Medulla oblongata (tissue), 1 donor: ENCODE measurements around the gene HYAL3.
"Not testable (repeated sequence)": the region's sequence is repeated elsewhere in the genome, so short reads cannot be mapped to it uniquely, and the experiment has no call there.

Experiments used
- DNase-seq: peaks from one replicate; pipeline ENCODE4 v3.0.0-alpha.2; 2015; ENCODE audit errors: extremely low spot score

The HYAL3 gene

DNA sequence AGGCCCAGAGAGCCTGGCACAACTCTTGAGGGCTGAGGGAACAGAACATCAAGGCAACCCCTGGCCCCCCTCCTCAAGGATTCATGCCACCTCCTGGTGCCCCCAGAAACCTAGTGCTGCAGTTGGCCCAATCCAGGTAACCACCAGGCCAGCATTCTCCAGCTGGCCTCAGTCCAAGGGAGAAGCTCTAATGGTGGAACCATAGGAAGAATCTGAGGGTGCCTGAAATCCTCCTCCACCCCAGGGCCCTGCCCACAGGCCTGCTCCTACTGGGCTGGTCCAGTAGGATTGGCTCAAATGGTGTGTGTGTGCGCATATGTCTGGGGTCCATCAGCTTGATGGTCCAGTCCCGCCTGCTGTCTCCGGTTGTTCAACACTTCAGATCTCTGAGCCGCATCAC lies 15.6 kb upstream of the HYAL3 start:
- no peak for DNase-seq

DNA sequence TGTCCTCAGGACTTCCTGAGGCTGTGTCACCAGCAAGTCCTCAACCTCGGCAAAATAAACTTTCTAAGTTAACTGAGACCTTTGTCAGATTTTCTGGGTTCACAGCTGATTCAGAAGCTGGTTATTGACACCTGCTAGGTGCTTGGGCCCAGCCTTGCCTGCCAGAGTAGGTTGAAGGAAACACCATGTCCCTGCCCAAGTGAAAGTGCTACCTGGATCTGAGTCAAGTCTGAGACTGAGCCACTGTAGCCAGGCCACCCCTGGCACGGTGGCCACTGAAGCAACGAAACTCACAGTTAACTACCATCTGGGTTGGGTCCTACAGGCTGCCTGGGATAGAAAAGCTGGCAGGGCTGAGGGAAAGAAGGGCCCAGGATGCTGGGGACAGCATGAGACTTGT lies 15.1 kb upstream of the HYAL3 start:
- DNase-seq: no peak

DNA sequence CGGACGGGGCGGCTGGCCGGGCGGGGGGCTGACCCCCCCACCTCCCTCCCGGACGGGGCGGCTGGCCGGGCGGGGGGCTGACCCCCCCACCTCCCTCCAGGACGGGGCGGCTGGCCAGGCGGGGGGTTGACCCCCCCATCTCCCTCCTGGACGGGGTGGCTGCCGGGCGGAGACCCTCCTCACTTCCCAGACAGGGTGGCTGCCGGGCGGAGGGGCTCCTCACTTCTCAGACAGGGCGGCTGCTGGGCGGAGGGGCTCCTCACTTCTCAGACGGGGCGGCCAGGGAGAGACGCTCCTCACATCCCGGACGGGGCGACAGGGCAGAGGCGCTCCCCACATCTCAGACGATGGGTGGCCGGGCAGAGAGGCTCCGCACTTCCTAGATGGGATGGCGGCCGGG lies 12.8 kb upstream of the HYAL3 start:
- not testable (repeated sequence) for DNase-seq

DNA sequence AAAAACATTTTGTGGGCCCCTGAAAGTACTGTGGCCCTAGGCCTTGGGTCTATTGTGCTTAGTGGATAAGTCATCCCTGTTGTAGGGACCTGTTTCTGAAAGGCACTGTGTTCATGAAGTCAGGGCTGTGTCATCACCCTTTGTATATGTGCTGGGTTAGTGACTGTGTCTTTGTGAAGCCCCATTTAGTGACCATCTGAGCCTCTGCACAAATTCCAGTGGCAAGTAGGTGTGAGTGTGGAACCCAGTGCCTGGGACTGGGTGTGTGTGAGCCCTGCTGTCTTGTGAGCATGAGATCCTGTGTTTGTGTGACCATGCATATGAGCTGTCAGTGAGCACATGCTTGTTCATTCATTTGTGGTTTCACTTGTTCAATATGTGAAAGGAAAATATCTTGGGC lies 5.4 kb upstream of the HYAL3 start:
- no peak for DNase-seq

DNA sequence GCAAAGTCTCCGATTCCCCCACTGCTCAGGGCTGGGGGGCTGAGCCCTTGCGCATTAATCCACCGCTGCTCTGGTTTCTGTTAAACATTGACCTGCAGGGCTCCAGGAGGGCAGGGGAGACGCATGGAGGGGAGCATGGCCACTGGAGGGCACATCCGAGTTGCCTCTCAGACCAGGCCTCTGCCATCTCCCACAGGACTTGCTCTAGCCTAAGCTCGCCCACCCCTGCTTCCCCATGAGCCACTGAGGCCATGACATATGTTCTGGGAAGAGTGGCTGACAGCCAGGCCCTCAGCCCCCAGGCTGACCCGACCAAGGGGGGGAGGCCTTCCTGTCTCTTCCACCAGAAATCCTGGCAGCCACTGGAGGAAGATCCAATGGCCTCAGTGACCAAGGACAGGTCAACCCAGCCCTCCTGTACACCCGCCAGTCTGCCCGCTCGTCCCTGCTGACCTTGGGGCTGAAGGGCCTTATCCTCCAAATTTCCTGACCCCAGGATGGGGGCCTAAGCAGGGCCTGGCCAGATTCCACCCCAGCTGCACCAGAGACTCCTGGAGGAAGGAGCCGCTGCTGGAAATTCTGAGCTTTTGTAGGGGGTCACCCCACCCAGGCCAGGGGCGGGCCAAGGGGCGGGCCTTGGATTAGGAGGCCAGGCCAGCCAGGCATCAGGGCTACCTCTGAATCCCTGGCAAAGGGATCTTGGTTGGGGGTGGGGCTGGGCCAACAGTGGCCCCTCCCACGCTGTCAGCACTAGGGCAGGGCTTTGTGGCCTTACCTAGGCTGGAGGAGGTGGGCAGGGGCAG lies 4.0 kb upstream of the HYAL3 start, which contains the start of gene HYAL1:
HYAL1 (minus strand) TSS at position 562 of the 803 bp plus-strand sequence. CDS start 618 bp downstream, outside the sequence.
- no peak for DNase-seq

DNA sequence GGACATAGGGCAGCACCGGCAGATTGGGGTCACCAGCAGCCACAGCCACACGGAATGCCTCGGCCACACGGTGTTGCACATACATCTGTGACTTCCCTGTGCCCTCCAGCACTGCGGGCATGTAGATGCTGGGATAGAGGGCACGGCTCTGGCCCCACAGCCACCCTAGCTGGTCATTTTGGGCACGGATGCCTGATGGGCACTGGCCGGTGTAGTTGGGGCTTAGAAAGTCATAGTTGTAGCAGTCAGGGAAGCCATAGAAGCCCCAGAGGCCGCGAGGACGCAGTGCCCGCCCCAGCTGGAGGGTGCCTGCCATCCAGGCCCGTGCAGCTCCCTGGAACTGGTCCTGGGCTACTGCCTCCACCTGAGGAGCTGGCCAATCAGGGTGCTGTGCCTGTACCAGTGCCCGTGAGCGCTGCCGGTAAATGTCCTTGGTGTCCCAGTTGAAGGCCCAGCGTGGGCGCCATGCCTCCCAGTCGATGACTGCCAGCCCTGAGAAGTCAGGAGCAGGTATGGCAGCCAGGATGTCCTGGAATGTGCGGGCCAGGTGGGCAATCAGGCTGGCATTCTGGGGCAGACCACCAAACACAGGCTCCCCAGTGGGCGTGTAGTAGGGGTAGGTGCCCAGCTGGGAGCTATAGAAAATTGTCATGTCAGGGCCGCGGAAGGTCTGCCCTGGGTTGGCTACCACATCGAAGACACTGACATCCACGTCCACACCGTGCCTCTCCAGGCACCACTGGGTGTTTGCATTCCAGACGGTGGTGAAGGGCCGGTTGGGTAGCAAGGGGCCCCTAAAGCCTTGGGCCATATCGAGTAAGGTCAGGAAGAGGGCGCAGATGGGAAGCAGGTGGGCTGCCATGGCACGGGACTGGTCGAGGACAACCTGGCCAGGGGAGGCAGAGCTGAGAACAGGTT lies 3.1 kb upstream of the HYAL3 start:
- DNase-seq: no peak

DNA sequence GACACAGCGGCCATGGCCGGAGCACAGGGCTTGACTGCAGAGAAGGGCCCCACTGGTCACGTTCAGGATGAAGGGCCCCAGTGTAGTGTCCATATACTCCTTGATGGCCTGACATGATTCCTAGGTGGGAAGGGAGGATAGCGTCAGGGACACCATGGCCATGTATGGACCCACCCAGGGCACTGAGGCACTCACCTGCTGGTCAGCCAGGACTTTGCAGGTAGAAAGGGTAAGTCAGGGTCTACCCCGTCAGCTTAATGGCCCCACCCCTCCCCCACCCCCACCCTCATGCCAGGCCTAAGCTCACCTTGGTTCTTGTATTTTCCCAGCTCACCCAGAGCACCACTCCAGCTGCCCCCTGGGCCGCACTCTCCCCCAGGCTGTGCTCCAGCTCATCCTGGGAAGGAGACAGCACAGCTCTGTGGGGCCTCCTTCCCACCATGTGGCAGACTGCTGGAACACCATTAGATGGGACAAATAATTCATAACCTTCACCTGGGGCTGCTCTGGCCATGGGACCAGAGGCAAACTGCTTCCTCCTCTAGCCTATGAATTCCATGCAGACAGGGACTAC lies 1.6 kb upstream of the HYAL3 start:
- DNase-seq: no peak

DNA sequence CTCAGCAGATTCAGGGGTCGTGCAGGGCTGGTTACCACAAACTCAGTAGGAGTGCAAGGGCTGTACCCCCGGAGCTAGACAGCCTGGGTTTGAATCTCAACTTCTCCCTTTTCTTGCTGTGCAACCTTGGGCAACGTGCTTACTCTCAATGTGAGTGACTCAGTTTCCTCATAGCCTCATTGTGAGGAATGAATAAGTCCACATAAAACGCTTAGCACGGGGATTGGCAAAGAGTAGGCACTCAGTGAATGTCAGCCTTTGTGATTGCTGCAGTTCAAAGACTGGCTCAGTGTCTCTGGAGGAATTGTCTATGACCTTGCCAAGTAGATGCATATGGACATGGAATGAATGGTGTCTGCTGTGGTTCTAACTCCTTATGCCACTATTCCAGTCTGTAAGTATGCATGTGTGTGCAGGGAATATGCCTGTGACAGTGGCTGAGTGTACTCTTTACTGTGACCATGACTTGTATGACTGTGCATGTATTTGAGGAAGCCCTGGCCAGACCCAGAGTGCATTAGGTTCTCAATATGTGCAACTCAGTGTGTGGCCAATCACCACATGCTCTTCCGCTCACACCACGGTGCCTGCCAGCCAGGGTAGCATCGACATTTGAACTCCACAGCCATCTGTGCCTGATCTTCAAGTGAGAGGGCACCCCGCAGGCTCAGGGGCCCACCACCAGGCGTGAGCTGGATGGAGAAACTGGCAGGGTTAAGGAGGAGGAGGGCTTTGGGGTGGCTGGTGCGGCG lies 900 bp upstream of the HYAL3 start:
- DNase-seq: peak; percentile 92

DNA sequence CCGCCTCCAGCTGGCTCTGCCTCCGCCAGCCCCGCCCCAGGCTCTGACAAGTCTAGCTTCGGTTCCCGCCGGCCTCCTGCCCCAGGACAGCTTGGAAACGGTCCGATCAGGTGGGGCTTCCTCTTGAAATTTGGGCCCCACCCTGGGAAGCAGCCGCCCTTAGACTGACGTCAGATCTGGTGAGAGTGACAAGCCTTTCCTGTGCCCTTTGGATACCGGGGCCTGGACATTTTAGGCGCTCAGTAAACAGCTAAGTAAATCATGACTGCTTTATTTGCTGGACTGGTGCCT lies 378 bp upstream of the HYAL3 start:
- DNase-seq: no peak

DNA sequence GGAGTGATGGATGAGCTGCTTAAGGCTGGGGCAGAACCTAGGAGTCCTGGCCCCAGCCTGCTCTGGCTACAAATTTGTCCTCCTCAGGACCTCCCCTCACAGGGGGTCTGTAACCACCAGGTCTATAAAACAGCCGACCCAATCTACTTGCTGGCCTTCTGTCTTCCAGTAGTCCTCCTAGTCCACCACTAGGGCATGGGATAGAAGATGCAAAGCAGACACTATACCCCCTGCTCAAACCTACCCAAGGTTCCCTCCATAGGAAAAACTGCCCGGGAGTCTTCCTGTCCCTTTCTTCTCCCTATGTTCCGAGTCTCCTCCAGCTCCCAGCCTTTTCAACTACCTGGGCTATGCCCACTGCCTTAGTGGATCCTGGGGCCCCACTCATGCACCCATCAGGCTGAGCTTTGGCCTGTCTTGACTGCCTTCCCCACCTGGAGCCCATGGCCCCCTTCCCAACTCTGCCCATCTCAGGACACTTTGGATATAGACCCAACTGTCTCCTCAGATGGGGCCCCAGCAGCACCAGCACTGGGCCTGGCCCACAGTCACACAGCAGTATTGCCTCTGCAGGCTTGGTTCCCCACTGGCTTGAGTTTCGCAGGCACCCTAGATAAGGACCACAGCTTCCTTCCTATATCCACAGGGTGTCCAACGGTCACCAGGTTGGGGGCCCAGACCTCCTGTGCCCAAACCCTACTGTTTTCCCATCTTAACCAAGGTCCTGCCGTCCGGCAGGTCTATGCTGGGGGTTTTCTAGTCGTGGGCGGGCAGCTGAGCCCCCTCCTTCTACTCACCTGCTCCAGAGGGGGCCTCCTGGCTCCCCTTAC lies 1.1 kb downstream of the HYAL3 start:
- no peak for DNase-seq

DNA sequence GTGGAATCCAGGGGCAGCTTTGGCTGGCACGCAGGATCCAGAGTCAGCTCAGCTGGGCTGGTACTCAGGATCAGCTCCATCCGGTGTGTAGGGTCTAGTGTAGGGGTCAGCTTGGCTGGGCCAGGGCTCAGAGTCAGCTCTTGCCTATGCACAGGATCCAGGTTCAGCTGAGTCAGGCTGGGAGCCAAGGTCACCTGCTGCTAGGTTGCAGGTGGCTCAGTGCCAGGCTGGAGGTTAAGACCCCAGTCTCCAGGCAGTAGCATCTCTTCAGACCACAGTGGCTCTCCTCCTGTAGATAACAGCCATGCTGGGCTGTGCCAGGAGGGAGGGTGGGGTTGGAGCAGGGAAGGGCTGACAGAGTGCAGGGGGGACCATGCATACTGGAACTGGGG lies 1.8 kb downstream of the HYAL3 start:
- no peak for DNase-seq

DNA sequence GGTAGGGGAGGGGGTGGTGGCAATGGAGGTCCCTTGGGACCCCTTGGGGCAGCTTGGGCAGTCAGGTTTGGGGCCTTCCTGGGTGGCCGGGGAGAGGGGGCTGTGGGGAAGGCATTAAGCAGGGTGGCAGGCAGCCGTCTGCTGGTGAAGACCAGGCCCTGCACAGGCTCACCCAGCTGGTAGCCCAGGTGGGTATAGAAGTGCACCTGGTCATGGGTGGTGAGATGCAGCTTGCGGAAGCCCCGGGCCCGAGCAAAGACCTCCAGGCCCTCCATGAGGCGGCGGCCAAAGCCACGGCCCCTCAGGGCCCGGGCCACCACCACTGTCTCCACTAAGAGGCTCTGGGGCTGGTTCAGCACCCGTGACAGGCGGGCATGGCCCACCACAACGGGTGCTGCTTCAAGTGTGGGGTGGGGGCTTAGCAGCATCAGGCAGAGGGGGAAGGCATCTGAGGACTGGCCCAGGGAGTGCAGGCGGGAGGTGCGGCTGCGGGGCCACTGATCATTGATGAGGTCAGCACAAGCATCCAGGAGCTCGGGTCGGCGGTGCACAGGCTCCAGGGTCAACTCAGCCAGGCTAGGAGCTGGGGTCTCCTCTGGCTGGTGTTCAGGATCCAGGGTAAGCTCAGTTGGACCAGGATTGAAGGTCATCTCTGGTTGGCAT lies 2.4 kb downstream of the HYAL3 start:
- DNase-seq: no peak

DNA sequence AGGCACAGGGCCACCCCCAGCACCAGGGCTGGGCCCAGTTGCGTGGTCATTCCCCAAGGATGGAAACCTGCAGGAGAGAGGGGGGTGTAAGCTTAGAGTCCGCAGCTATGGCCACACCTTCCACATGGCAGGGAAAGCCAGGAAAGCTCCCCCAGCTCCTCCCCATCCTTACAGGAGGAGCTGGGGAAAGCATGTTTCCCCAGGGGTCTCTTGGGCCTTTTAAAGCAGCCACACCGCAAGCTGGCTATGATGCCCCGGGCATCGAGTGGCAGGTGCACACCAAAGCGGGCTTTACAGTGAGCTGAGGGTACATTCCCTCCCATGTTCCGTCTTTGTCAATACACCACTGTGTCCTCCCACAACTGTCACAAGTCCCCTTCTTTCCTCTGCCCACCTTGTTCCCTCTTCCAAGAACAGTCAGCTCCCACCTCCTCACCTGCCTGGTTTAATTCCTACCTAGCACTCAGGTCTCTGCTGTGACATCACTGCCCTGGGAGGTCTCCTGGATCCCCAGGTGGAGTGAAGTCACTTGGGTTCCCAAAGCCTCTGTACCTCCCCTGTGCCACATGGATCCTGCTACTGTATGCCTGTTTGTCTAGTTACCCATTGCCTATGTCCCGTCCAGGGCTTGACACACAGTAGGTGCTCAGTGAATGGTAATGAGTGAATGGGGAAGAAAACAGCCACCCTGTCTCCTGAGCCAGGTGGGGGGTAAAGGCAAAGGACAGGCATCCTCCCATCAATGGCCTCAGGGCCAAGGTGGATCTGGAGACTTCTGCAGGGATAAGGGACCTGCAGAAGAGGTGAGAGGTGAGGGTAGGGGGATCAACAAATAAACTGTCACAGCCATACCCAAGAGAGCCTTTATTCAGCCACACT lies 3.4 kb downstream of the HYAL3 start:
- no peak for DNase-seq

DNA sequence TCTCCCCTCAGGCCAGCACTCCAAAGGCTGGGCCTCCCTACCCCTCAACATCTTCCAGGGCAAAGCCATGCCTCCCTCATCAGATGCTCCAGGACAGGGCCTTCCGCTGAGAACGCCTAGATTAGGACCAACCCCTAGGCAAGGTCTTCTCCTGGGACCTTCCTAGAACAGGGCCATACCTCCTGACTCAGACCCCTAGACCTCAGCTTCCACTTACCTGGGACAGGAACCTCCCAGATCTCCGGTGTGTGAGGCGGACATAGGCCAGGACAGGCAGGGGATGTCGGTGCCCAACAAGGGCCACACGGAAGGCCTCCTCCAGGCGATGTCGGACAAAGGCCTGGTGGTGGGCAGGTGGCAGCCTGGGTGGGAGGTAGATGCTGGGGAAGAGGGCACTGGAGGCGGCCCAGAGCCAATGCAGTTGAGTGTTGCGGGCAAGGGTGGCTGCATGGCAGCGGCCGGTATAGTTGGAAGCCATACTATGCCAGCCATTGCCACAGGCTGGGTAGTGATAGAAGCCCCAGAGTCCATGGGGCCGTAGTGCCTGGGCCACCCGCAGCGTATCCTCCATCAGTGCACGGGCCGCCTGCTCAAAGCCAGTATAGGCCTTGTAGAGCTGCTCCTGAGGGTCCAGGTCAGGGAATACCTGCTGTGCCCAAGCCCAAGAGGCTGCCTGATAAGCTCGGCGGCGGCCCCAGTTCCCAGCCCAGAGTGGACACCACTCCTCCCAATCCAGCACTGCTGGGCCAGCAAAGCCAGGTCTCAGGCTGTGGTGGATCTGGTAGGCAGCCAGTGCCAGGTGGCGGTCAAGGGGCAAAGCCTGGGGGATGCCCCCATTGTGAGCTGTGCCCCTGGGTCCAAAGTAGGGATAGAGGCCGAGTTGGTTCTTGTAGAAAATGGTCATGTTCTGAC lies 4.5 kb downstream of the HYAL3 start:
- DNase-seq: no peak

DNA sequence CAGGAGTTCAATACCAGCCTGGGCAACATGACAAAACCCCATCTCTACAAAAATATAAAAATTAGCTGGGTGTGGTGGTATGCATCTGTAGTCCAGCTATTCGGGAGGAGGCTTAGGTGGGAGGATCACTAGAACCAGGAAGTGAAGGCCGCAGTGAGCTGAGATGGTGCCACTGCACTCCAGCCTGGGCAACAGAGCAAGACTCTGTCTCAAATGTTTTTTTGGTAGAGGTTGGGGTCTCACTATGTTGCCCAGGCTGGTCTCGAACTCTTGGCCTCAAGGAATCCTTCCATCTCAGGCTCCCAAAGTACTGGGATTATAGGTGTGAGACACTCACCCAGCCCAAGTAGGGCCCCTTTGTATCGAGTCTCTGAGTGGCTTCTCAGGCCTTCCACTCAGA lies 5.1 kb downstream of the HYAL3 start:
- DNase-seq: no peak

DNA sequence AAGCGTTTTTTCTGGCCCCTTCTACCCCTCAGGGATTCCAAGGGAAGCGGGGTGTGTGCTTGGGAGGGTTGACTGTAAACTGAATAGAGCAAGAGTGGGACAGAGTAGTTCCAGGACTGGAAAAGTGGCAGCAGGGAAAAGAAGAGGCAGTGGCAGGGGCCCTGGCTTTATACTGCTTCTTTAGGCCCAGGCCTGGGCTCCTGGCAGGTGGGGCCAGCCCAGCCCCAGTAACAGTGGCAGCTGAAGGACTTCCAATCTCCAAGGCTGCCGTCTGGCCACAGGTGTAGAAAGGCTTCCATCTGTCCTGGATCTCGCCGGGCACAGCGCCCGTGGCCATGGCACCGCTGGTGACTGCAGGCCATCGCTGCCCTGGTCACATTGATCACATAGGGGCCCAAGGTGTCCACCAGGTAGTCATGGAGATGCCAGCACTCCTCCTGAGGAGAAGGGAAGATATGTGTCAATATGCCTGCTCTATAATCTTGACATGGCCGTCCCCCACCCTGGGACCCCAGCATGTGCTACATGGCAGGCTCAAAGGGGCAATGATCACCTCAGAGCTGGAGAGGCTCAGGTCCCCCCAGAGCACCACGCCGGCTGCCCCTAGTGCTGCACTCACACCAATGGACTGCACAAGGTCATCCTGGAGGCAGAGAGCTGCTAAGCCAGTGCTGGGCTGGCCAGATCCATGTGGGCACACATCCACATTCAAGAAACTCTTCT lies 6.0 kb downstream of the HYAL3 start:
- DNase-seq: no peak

DNA sequence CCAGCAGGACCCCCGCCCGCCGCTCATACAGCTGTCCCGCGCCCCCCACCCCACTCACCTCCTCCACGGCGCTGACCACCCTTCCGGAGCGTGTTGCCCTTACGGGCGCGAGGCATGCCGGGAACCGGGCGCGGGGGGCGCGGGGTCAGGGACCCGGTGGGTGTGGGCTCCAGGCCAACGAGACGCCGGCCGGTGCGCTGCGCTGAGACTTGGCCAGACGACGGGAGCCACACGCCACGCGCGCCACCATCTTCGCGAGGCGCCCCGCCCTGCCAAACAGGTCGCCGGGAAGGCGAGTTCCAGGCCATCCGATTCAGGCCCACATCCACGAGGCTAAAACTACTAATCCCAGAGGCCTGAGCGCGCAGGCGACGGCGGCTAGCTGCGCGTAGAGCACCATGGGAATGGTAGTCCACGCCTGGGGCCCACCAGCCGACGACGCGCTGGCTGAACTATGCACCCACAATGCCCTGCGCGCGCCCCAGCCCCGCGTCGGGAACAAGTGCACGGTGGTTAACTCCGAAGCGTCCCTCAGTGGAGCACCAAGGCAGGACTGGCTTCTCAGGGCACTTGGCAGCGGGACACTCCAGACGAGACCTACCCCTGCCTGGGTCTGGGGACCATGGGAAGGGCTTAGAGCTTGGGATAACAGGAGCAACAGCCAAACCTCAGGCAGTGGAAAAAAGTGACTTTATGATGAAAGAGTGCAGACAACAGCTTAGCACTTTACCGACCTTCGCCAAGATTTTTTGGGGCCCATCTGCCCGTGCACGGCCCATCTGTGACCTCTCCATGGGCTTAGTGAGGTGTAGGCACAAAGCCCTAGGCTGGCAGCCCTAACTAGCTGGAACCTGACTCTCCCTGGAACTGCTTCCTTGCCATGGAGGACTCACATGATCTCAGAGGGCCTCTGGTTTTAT lies 6.8 kb downstream of the HYAL3 start, which contains the start of gene IFRD2:
IFRD2 (minus strand) TSS at position 271 of the 920 bp plus-strand sequence; CDS start at position 116, 155 bp downstream.
- DNase-seq: peak; percentile 98
